A673 (cell line): ENCODE data around the gene QSOX2.

Experiments
- EZH2 ChIP-seq: fragments of 200-600 bp; sonication (generic); IDR thresholded peaks from 2 replicates; pipeline ENCODE4 v1.6.1; 2017; ENCODE audit warnings: borderline replicate concordance, low read depth, mild to moderate bottlenecking, mixed read lengths, antibody characterized with exemption, low read length; ENCODE audit not compliant: poor library complexity, severe bottlenecking
- TF ChIP-seq, protein P1 (sequence below): fragments of 300-800, 200-600 bp; sonication (generic); conservative IDR thresholded peaks from 2 replicates; pipeline ENCODE4 v1.5.1; 2017; ENCODE audit warnings: low read depth, mild to moderate bottlenecking, antibody characterized with exemption, low read length, moderate library complexity, mixed read lengths

DNA sequence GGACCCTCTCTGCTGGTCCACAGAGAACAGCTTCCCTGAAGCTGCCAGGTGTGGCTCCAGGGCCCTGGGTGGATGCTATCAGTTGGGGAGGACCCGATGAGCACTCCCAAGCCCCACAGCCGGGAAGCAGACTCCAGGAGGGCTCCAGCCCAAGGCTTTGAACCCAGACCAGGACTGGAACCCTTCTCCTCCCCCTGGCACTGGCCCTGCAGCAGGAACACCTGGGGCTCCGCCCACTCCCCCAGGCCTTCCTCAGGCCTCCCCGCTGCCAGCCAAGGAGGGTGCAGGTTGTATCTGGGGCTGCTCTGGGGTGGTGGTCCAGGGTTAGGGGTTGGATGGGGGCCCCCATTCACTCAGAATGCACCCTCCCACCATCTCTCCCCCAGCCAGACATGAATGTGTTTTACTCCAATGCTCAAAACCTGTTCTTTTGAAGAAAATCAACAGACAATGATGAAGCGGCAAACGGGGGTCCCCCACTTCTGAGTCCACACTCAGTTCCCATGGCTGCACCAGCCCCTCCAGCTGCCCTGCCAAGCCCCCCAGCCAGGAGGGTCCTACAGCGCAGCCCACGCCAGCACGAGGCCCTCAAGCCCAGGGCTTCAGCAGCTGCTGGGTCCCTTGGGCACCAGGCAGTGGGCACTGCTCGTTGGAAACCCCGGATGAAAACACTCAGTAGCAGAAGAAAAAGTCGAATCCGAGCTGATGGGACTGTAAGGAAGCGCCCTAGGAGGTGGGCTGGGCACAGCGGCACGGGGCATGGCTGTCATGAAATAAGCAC lies 35.1 kb upstream of the QSOX2 start:
- TF ChIP-seq, protein P1, sequence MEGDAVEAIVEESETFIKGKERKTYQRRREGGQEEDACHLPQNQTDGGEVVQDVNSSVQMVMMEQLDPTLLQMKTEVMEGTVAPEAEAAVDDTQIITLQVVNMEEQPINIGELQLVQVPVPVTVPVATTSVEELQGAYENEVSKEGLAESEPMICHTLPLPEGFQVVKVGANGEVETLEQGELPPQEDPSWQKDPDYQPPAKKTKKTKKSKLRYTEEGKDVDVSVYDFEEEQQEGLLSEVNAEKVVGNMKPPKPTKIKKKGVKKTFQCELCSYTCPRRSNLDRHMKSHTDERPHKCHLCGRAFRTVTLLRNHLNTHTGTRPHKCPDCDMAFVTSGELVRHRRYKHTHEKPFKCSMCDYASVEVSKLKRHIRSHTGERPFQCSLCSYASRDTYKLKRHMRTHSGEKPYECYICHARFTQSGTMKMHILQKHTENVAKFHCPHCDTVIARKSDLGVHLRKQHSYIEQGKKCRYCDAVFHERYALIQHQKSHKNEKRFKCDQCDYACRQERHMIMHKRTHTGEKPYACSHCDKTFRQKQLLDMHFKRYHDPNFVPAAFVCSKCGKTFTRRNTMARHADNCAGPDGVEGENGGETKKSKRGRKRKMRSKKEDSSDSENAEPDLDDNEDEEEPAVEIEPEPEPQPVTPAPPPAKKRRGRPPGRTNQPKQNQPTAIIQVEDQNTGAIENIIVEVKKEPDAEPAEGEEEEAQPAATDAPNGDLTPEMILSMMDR, result no peak
- no peak for TF ChIP-seq EZH2
